HG02981 (cell line): ENCODE data around the gene SLC16A13.
"Not testable (repeated sequence)": the region's sequence is repeated elsewhere in the genome, so short reads cannot be mapped to it uniquely, and the experiment has no call there.

Source experiments
- ATAC-seq: cut with Tn5 transposase; IDR thresholded peaks from one replicate; pipeline ENCODE4 v1.9.1; 2021; ENCODE audit warnings: mild to moderate bottlenecking, moderate library complexity; ENCODE audit not compliant: unreplicated experiment

SLC16A13 gene

DNA sequence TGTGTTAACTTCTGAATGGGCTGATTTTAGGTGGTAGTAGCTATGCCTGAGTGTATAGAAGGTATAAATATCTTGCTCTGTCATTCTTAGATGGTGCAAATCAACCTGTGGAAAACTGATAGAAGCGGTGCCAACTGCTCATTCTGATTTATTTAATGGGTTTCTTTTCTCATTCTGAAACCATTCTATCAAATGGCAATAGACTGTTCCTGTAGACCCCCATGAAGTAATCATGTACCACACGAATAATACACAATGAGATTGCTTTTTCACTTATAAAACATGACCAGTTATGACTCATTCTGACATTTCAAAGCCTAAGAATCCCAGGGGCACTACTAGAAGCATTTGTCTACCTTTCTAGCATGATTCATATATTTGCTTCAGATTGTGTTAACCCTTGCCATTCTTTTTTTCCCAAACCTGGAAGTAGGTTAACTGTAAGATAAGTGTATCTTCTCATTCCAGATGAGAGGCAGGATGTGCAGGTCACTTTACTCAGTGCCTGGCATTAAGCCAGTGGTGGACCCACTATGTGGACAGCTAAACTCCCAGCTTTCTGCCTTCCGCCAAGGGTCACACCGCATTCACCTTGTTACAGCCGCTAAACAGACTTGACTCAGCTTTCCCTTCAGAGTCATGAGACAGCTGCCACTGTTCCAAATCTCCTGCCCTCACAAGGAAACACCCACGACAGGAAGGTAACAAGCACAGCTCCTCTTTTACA is 24.5 kb downstream of the SLC16A13 start:
- ATAC-seq, result no peak

DNA sequence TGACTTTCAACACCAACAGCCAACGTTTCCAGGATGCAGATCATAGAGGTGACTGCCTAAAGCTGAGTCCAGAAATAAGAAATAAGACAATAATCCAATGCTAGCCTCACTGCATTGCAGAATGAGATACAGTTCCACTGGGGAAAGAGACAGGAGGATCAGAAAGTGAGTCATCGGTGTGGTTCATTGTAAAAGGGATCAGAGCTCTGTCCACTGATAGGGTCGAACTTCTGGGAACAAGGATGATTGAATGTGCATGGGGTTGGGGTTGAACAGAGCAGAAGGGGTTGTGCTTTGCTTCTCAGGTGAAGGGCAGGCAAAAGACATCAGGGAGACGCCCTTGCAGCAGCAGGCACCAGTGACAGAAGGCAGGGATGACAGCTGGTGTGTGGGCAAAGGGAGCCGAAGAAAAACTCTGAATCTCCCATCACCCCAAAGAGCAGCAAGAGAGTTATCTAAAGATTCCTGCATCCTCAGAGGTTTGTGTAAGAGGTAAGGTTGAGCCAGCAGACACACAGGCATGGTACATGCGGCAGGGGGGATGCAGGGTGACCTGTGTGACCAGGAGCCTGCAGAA is 27.8 kb downstream of the SLC16A13 start:
- ATAC-seq, result no peak

GRCh38 chr17:7064261-7064660 is 28.4 kb downstream of the SLC16A13 start:
- no peak for ATAC-seq

GRCh38 chr17:7067198-7067597 is 31.4 kb downstream of the SLC16A13 start:
- ATAC-seq, result no peak

DNA sequence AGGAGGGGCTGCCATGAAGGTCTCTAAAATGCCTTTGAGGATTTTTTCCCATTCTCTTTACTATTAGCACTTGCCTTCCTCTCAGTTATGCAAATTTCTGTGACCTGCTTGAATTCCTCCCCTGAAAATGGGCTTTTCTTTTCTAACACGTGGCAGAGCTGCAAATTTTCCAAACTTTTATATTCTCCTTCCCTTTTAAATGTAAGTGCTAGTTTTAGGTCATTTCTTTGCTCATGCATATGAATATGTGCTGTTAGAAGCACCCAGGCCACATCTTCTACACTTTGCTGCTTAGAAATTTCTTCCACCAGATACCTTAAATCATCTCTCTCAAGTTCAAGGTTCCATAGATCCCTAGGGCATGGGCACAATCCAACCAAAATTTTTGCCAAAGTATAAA is 32.5 kb downstream of the SLC16A13 start:
- ATAC-seq, result no peak

DNA sequence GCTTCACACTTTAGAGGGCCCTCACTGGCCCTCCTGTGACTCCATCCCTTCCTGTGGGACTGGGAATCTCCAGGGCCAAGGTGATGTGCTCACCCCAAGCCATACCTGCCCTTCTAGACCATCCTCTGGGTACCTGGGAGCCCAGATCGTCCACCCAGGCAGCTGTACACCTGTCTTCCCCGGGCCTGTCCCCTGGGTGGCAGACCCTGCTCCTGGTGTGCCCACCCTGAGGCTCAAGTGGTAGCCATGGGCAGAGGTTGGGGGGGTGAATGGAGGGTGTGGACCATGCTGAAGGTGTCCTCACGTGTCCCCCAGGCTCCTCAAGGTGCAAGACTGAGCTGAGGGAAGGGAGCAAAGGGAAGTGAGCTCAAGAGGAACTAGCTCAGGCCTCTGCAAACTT is 34.9 kb downstream of the SLC16A13 start:
- no peak for ATAC-seq

- no peak for ATAC-seq
Observed at GRCh38 chr17:7072406-7072805, 36.6 kb downstream of the SLC16A13 start.

- no peak for ATAC-seq
Observed at GRCh38 chr17:7074931-7075330, 39.1 kb downstream of the SLC16A13 start.

GRCh38 chr17:7077911-7078546 is 42.2 kb downstream of the SLC16A13 start:
- no peak for ATAC-seq

DNA sequence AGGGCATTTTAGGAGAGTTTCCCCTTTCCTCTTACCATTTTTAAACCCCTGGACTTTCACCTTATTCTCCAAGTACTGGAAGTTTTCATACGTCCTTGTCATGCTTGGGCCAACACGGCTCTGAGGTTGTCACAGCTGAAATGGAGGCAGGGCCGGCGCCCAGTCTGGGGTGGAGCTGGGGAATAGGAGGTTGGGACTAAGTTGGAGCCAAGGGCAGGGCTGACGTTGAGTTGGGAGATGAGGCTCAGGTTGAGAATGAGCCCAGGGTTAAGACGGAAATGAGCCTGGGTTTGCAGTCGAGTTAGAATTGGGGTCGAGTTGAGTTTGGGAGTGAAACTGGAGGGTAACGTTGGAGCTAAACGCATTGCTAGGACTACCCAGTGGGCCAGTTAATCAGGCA is 42.9 kb downstream of the SLC16A13 start:
- ATAC-seq, result no peak

GRCh38 chr17:7079581-7080455 is 44.0 kb downstream of the SLC16A13 start, which contains the start of gene CLEC10A:
Gene CLEC10A (minus strand): TSS chr17:7080251. CDS start chr17:7078812, 1,439 bp downstream.
- no peak for ATAC-seq

- ATAC-seq, result no peak
Observed at GRCh38 chr17:7080456-7081041, 44.7 kb downstream of the SLC16A13 start.

DNA sequence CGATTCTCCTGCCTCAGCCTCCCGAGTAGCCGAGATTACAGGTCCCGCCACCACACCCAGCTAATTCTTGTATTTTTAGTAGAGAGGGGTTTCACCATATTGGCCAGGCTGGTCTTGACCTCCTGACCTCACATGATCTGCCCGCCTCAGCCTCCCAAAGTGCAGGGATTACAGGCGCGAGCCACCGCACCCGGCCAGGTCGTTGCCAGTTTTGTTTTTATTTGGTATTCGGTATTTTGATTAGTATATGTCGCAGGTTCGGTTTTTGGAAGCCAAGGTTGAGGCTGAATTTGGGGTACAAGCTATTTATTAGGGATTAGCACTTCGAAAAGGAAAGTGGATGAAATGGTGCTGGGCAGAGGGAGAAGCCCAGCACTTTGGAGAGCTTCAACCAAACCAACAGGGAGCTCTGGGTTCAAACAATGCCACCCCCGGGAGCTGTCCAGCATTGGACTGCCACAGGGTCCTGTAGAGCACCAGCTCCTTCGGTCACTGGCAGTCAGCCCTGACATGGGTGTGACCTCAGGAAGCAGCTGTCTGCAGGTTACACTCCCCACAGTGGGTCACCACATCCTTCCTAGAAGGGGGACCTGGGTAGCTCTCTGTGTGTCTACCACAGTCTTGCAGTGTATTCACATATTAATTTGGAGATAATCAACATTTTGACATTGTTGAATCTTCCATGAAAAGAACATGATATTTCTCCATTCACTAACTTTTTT is 45.7 kb downstream of the SLC16A13 start:
- no peak for ATAC-seq

DNA sequence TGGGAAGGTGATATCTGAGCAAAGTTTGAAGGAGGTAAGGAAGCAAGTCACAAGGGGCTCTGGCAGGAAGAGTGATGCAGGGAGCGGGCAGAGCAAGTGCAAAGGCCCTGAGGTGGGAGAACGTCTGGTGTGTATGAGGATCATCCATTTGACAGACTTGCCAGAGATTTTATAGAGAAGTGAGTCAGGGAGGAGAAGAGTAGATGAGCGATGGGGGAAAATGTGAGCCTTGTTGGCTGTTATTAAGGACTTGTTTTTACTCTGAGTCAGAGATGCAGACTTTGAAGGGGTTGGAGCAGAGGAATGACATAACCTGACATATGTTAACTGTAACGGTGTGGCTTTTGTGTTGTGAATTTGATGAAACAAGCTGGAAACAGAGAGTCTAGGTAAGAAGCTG is 47.8 kb downstream of the SLC16A13 start:
- no peak for ATAC-seq

DNA sequence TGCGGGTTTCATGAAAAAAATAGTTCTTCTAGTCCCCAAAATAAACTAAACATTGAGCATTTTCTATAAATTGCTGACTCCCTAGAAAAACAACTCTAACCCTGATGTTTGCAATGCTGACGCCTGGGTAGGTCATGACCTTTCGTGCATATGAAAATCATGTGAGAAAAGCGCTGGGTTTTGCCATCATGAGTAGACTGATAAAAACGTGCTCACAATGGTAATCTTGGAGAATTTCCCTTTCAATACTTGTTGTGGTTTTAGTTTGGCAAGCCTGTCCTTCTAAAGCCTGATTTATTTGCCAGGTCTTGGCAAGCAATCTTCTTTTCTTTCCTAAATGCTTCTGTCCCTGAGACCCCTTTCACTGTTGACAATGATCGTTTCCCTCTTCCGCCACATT is 48.3 kb downstream of the SLC16A13 start:
- ATAC-seq, result no peak

DNA sequence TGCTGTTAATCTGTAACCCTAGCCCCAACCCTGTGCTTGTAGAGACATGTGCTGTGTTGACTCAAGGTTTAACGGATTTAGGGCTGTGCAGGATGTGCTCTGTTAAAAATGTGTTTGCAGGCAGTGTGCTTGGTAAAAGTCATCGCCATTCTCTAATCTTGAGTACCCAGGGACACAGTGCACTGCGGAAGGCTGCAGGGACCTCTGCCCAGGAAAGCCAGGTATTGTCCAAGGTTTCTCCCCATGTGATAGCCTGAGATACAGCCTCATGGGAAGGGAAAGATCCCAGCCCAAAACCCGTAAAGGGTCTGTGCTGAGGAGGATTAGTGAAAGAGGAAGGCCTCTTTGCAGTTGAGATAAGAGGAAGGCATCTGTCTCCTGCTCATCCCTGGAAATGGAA is 52.6 kb downstream of the SLC16A13 start:
- not testable (repeated sequence) for ATAC-seq

DNA sequence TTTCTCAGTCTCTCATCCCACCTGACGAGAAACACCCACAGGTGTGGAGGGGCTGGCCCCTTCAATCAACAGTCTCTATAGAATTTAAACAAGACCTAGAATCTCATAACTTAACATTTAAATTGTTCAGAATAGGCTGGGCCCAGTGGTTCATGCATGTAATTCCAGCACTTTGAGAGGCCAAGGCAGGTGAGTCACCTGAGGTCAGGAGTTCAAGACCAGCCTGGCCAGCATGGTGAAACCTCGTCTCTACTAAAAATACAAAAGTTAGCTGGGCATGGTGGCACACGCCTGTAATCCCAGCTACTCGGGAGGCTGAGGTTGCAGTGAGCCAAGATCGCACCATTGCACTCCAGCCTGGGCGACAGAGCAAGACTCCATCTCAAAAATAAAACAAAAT is 53.8 kb downstream of the SLC16A13 start:
- not testable (repeated sequence) for ATAC-seq
